NCI-H1930 (cell line): ENCODE data around the gene PSMB1.
"Not testable (repeated sequence)": the region's sequence is repeated elsewhere in the genome, so short reads cannot be mapped to it uniquely, and the experiment has no call there.

ENCODE experiments used
- DNase-seq, 2 experiments: peaks; one replicate each; lab custom pipeline; 2025; lab: John Stamatoyannopoulos, UW

PSMB1 gene

DNA sequence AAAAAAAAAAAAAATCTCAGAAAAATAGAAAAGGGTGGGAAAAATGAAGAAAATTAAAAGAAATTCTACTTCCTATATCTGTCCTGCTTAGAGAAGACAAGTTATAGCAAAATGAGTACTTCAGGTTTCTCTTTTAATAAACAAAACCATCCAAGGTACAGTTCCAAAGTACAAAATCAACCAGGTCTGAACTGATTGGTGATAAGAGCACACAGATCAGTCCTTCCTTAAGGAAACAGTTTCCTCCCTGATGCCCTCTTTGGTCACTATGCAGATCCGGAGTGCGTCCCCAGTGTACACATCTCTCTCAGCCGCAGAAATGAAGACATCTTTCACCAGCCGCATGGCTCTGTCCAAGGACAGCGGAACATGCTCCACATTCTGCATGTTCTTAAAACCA lies 18.1 kb downstream of the PSMB1 start:
- no peak for DNase-seq

DNA sequence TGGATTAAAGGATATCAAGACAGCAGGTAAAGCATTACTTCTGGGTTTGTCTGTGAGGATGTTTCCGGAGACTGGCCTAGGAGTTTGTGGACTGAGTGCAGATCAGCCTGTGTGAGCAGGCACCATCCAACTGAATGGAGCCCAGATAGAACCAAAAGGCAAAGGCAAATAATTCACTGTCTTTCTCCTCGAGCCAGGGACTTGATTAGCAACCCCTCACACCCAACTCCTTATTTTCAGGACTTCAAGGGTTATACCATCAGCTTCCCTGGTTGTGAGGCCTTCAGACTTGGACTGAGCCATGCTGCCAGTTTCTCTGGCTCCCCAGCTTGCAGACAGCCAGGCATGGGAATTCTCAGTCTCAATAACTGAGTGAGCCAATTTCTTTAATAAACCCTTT lies 19.3 kb downstream of the PSMB1 start:
- no peak for DNase-seq

DNA sequence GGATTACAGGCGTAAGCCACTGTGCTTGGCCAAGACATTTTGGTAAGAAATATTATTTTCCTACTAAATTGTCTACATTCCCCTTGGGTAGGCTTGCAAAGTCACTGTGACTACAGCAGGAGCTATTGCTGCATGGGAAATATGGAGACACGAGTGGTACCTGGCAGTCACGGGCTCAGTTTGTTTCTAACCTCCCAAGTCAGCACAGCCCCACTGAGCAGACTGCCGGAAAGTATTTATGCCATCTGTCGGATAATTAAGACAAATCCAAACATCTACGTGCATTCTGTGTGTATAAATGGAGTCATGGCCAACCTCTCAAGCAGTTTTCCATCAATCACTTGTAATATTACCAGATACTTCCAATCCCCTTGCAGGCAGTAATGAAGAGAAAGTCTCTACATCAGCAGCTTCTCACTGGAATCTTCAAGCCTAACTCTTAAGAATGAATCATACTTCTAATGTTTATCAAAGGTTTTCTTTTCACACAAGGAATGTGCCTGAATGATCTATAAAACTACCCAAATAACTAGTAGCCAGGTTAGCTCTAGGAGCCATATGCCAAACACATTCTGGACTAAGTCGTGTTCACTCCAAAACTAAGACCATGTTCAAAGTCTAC lies 20.1 kb downstream of the PSMB1 start:
- no peak for DNase-seq

DNA sequence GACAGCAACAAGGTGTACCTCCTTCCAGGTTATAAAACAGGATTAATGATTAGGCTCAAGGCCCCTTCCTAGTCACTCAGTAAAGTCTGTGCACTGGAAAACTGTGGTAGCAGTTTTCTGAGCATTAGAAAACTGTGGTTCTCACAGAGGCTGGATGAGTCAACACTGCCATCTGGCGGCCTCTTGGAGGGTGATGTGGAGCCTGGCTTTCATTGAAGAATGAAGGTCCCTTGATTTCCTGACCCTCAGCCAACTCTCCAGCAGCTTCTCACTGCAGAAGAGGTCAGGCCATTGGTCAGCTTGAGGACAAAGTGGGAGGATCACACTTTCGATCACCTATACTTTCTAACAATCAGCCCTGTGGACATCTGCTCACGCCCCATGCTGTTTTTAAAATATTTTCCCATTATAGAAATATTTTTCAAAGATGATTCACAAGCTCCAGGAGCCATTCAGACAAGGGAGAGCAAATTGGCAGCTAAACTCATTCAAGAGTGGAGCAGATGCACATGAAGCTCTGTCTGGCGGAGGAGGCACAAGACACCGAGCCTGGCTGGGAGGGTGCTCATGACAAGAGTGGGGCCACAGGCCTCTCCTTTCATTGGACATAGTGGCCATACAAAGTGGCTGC lies 23.2 kb downstream of the PSMB1 start:
- peak; percentile 18 to 51 for DNase-seq

DNA sequence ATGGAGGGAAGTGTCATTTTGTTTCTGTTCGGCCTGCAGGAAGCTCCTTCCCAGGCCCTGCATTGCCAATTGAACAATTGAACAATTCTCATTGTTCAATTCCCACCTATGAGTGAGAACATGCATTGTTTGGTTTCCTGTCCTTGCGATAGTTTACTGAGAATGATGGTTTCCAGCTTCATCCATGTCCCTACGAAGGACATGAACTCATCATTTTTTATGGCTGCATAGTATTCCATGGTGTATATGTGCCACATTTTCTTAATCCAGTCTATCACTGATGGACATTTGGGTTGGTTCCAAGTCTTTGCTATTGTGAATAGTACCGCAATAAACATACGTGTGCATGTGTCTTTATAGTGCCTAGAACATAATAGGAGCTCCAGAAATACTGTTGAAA lies 25.1 kb downstream of the PSMB1 start:
- DNase-seq = not testable (repeated sequence)

DNA sequence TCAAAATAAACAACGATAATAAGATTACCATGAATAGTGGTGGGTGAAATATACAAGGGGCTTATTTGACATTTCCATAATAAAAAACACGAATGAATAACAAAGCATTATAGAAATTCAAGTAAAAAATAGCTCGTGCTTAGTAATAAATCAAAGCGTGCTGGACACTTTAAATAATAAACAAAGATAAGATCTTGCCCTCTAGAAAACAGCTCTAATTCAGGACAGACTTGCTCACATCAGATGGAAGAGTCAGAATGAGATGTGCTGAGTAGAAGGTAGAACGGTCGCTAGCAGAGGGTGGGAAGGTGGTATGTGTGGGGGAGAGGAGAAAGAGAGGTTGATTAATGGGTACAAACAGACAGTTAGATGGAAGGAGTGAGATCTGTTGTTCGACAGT lies 27.3 kb downstream of the PSMB1 start:
- no peak for DNase-seq

DNA sequence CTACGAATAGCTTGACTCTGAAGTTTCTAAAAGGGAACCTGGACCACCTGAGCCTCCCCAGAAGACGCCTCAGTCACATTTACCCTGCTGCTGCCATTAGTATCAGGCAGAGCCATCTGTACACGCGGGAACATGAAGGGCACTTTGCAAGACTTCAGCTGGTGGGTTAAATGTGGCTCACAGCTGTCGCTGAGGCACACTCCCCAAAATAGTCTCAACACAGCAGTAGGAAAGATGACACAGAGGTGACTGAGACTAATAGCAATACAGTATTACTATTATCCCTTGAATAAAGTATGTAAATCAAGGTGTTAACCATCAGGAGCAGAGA lies 29.0 kb downstream of the PSMB1 start:
- DNase-seq = no peak

DNA sequence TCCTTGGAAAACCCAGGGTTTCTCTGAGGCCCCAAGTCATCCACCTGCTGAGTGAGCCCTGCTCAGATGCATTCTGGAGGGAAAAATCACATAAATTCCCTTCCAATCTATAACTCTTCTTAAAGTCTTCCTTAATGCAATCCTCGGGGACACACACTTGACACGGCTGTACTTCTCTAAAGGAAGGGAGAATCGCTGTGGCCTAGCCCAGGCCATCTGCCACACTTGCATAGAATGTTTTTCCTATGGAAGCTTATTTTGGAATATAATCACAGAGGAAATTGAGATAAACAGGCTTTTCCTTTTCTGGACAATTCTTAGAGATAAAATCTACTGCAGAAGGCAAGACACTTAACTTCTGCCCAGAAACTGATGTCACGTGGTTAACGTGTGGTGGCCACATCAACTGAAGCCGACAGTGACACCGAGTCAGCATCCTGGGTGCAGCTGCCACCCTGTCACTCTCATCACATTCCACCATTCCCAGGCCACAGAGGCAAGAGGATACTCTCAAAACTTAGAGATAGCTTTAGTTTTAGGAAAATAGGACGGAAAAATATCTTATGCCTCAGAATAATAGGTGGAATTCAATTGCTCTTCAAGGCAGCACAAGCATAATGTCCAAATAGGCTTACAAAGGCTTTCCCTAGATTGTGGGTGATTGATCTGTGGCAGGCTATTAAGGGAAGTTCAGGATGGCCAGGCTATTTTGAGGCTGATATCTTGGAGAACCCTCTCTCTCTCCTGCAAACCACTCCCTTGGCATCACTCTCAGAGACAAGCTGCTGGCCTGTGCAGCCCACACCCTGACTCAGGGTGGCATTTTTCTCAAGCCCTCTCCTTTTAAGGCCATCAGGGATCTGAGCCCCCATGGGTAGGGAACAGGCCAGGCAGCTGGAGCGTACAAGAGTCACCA lies 29.6 kb downstream of the PSMB1 start:
- no peak for DNase-seq

DNA sequence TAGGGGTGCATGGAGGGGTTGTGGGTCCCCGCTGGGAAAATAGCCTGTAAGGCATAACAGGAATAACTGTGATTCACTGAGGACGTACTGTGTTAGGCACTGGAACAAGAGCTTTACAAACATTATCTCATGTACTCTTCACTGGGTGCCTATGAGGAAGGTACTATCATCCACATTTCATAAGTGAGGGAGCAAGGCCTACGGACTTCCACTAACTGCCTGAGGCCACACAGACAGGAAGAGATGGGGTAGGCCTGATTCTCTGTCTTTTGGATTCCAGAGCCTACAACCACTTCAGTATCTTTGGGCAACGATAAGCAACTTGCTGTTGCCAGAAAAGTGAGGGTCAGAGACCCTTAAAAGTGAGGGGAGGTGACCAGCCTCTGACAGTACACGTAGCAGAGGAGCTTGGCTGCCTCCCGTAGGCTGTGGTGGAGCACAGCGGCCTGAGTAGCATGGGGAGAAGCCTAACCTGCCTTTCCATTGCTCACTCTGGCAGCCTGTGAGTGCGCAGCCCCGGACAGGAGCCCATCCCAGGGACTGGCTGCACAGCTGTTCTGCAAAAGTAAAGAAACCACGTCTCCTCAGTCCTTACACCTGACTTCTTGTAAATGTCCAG lies 30.4 kb downstream of the PSMB1 start:
- DNase-seq = no peak

DNA sequence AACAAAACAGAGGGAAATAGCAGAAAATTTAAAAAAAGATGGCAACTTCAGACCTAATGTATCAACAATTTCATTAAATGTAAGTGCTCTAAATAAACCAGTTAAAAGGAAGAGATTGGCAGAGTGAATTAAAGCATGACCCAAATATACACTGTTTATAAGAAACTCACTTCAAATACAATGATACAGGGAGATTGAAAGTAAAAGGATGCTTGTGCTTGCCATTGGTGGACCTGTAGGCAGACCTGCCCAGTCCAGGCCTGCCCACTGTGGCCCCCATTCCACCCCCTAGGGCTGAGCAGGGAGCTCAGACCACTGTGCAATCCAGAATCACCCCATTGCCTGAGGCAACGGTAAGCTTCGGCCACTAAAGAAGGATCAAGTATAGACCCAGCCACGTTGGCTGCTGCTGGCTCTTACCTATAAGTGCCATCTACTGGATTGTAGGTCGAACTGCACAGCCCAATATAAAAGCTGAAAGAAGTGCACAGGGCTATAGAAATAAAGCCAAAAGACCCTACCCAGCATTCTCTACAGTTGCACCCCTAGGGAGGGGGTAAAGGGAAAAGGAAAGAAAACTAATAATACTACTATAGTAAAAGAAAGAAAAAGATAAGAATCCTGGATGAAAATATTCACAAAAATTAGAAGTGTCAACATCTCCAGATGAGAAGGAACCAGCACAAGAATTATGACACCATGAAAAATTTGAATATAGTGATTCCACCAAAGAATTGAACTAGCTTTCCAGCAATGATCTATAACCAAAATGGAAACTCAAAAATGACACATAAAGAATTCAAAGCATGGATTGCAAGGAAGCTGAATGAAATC lies 36.1 kb downstream of the PSMB1 start:
- peak; percentile 5 to 39 for DNase-seq

DNA sequence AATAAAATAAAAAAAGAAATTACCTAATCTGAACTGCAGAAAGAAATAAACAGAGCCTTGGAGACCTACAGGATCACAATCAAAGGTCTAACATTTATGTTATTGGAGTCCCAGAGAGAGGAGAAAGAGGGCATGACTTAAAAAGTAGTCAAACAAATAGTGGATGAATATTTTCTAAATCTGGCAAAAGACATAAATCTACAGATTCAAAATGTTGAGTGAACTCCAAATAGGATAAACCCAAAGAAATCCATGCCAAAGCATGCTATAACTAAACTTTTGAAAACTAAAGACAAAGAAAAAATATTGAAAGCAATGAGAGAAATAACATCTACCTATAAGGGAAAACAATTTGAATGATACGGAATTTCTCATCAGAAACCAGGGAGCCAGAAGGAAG lies 38.2 kb downstream of the PSMB1 start:
- DNase-seq = no peak

DNA sequence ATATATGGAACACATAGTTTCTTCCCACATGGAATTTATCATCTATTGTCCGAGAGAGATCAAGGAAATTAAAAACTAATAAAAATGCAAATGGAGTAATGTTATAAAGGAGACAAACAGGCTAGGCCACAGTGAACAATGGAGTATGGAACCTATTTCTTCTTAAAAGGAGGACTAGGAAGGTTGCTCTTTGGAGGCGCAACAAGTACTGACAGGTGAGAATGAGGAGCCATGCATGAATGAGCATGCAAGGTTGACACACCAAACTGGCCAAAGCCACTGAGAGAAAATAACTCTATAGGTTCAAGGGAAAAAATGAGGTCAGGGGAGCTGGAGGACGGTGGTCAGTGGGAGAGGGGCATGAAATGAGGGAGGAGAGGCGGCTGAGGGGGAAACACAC lies 40.9 kb downstream of the PSMB1 start:
- DNase-seq = no peak

DNA sequence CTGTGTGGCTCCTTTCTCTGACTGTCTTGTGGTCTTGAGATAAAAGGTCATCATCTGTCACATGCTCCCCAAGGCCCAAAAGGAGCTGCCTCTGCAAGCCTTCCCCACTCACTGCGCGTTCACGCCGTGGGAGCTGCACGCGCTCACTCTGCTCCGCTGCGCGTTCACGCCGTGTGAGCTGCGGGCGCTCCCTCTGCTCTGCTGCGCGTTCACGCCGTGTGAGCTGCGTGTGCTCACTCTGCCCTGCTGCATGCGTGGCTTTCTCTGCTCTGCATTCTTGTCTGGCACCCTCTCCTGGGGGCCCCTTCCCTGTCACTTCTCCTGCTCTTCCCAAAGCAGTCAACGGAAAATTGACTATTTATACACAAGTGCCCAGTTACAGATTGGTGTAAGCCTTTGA lies 42.5 kb downstream of the PSMB1 start:
- no peak for DNase-seq

DNA sequence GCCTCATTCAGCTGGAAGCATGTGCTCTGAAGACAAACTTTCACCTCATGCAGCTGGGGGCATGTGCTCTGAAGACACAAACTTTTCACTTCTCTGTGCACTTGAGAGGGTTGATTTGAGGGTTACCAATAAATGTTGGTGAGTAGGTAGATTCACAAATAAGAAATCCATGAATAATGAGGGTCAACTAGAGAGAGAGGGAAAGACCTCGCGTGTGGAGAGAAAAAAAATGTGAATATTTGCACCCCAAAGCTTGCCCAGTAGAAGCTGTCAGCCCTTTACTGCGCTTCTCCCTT lies 43.4 kb downstream of the PSMB1 start:
- no peak for DNase-seq

DNA sequence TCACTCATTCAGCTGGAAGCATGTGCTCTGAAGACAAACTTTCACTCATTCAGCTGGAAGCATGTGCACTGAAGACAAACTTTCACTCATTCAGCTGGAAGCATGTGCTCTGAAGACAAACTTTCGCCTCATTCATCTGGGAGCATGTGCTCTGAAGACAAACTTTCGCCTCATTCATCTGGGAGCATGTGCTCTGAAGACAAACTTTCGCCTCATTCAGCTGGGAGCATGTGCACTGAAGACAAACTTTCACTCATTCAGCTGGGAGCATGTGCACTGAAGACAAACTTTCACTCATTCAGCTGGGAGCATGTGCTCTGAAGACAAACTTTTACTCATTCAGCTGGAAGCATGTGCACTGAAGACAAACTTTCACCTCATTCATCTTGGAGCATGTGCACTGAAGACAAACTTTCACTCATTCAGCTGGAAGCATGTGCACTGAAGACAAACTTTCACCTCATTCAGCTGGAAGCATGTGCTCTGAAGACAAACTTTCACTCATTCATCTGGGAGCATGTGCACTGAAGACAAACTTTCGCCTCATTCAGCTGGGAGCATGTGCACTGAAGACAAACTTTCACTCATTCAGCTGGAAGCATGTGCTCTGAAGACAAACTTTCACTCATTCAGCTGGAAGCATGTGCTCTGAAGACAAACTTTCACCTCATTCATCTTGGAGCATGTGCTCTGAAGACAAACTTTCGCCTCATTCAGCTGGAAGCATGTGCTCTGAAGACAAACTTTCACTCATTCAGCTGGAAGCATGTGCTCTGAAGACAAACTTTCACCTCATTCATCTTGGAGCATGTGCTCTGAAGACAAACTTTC lies 44.0 kb downstream of the PSMB1 start:
- not testable (repeated sequence) for DNase-seq

DNA sequence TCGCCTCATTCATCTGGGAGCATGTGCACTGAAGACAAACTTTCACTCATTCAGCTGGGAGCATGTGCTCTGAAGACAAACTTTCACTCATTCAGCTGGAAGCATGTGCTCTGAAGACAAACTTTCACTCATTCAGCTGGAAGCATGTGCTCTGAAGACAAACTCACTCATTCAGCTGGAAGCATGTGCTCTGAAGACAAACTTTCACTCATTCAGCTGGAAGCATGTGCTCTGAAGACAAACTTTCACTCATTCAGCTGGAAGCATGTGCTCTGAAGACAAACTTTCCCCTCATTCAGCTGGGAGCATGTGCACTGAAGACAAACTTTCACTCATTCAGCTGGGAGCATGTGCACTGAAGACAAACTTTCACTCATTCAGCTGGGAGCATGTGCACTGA lies 44.8 kb downstream of the PSMB1 start:
- not testable (repeated sequence) for DNase-seq

DNA sequence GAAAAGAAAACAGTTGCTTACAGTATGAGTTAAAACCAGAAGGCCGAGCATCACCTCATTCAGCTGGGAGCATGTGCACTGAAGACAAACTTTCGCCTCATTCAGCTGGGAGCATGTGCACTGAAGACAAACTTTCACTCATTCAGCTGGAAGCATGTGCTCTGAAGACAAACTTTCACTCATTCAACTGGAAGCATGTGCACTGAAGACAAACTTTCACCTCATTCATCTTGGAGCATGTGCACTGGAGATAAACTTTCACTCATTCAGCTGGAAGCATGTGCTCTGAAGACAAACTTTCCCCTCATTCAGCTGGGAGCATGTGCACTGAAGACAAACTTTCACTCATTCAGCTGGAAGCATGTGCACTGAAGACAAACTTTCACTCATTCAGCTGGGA lies 45.4 kb downstream of the PSMB1 start:
- DNase-seq = not testable (repeated sequence)

DNA sequence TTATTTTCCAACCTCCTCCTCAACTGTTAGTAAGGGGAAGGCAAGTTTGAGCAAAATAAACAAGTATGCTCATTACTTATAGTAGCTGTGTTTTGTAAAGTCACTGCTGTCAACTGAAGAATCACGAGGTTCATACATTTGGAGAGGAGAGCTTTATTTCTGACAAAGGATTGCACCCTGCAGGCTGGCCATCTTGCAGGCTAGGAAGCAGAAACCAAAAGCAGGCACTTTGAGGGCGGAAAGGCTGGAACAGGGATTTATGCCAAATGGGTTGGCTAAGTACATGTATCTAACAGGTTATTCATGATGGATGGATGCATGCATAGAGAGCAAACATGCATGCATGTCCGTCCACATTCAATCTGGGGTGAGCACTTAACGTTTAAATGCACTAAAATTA lies 46.7 kb downstream of the PSMB1 start:
- DNase-seq = no peak

DNA sequence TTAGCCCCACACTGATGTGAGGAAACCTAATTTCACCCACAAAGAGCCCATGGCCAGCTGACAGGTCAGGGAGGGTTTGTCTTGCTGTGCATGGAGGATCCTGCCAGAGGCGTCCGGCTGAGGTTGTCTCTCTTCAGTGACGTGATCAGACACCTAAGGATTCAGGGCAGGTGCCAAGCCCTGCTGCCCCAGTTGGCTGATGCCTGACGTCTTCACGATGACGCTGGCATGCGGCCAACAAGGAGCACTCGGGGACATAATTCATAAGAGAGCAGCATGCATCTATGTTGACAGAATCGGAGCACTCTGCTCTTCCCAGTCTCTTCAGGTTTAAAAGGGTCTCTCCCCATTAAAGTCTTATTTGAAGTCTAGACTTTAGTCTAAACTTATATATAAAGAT lies 47.8 kb downstream of the PSMB1 start:
- DNase-seq = no peak

DNA sequence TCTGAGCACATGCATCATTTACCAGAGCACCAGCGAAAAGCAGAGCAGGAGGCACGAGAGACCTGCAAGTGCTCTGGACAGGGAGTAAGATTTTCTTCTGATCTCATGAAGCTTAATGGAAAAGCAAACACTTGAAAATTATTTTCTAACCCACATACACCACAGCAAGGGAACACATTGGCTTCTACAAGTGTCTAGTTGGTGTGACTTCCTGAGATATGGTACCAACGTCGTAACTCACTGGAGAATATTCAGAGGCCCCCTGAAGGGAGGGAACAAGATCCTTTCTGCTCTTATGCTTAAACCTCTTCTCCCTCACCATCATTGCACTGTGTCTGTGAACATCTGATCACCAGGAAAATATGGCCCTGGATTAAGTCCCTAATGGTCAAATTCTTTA lies 48.6 kb downstream of the PSMB1 start:
- DNase-seq = no peak

DNA sequence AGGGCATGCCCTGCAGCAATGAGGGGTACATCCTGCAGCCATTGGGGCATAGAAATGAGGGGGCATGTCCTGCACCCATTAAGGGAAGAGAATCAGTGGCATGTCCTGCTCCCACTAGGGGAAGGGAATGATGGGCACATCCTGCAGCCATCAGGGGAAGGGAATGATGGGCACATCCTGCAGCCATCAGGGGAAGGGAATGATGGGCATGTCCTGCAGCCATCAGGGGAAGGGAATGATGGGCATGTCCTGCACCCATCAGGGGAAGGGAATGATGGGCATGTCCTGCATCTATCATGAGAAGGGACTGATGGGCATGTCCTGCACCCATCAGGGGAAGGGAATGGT lies 49.7 kb downstream of the PSMB1 start:
- no peak for DNase-seq
